Heart right ventricle (tissue), 16 donors: ENCODE measurements around the gene ZDHHC11. TPM values are rescaled to one million over a fixed set of nuclear protein-coding genes. Genes with fewer than 3 reads are reported as not detected.
"Not testable (repeated sequence)": the region's sequence is repeated elsewhere in the genome, so short reads cannot be mapped to it uniquely, and the experiment has no call there.

Experiments used
- ATAC-seq, 8 donors: fragments of 200-7000 bp; cut with Tn5 transposase; one replicate each; pipeline ENCODE4 v1.9.1; 2020; ENCODE audit warnings: mild to moderate bottlenecking in 8 of 8, moderate library complexity in 8 of 8, moderate number of reproducible peaks in 1 of 8
- DNase-seq, 2 donors: peaks; one replicate each; pipeline ENCODE4 v3.0.0-alpha.2; 2020
- H3K27ac ChIP-seq, 10 donors: fragments of 200-600 bp; sonication (generic) in 2 of 10; one replicate each; pipeline versions ENCODE4 v1.5.0 to v1.8.0; 2020 to 2022; ENCODE audit warnings: mild to moderate bottlenecking in 3 of 10
- H3K27me3 ChIP-seq, 7 donors: fragments of 200-600 bp; one replicate each; pipeline ENCODE4 v1.8.0; 2021 to 2022; ENCODE audit warnings: mild to moderate bottlenecking in 2 of 7
- H3K36me3 ChIP-seq, 9 donors: fragments of 200-600 bp; sonication (generic) in 1 of 9; one replicate each; pipeline versions ENCODE4 v1.5.0 to v1.8.0; 2020 to 2022; ENCODE audit warnings: mild to moderate bottlenecking in 2 of 9
- H3K4me1 ChIP-seq, 9 donors: fragments of 200-600 bp; sonication (generic) in 1 of 9; one replicate each; pipeline versions ENCODE4 v1.5.0 to v1.8.0; 2020 to 2022; ENCODE audit warnings: mild to moderate bottlenecking in 4 of 9
- H3K4me3 ChIP-seq, 10 donors: fragments of 200-600 bp; sonication (generic) in 2 of 10; one replicate each; pipeline versions ENCODE4 v1.5.0 to v1.8.0; 2020 to 2022; ENCODE audit warnings: mild to moderate bottlenecking in 7 of 10, moderate library complexity in 2 of 10
- H3K9me3 ChIP-seq, 11 donors: fragments of 200-600 bp in 10 of 11; sonication (generic) in 2 of 11; one replicate each; pipeline versions ENCODE4 v1.5.0 to v1.8.0; 2013 to 2022; ENCODE audit warnings: mild to moderate bottlenecking in 2 of 11, control low read depth in 1 of 11, moderate library complexity in 1 of 11
- CTCF ChIP-seq, 9 donors: fragments of 200-600 bp; sonication (generic) in 2 of 9; IDR thresholded peaks; one replicate each; pipeline versions ENCODE4 v1.5.0 to v1.8.0; 2021 to 2022; ENCODE audit warnings: antibody characterized with exemption in 9 of 9, mild to moderate bottlenecking in 5 of 9, moderate library complexity in 1 of 9
- WGBS, 2 donors: extraction: QIAGEN DNeasy Blood & Tissue Kit; methylation state at CpG; one replicate each; pipeline ENCODE4 v1.1.7; 2013; ENCODE audit warnings: inconsistent platforms in 1 of 2; 5-methylcytosine and 5-hydroxymethylcytosine counted together
- intact Hi-C, 10 donors: fragments of 100-400 bp; cut with DNase I; formaldehyde crosslinking; loops; one replicate each; pipeline versions ENCODE4 v1.11.1 to v1.14.2; 2022
- polyA plus RNA-seq, 2 donors: library from polyadenylated mRNA; stranded (reverse); fragments of 200-250 nt; gene quantifications; one replicate each; pipeline ENCODE4 v1.2.3, GENCODE V29; 2013
- total RNA-seq, 10 donors: library from RNA; stranded (reverse); fragmentation: NEBNext Ultra II Directional in 3 of 10; extraction: Animal tissue kit (Norgen Biotek cat#: 25700) in 3 of 10; gene quantifications; one replicate each; pipeline versions ENCODE4 v1.2.1 to v1.2.4, GENCODE V29; 2021 to 2023
- donor health status: Arrhythmogenic right ventricular cardiomyopathy.
- donor health status: ischemic (EF 13 %, LVEDD 7.1; RV severe dilation, severe dysfunction).
- donor health status: healthy with polysubstance abuse.
- donor health status: DM: no; HTN: yes; CAD: no.
- donor health status: DM: no; HTN: no; CAD: no.
- donor health status: ischemic (EF 25% LVEDD 6.9; RV normal size, moderate dysfunction).
- donor health status: ischemic (EF 25% LVEDD 5.7; RV mildly dilated, moderate dysfunction).
- donor health status: healthy.
- donor health status: DM: yes; HTN: yes; CAD: no.
- donor health status: Ischemic cardiomyopathy.
- donor health status: ischemic (EF 35%, LVEDD 5.7; RV mildly dilated, moderate dysfunction).
- donor health status: nonischemic (EF 11% LVEDD 7.7; RV severe dilation, severe dysfunction).
- donor health status: DM: yes; HTN: yes; CAD: no.
- donor health status: PGD.
- donor health status: ischemic (EF 29% LVEDD 5.4; RV normal size, mild dysfunction).
- donor health status: nonischemic (EF 23%, LVEDD 6.1; RV moderate dilation, normal function).

Gene ZDHHC11
- total and polyA plus RNA-seq, 12 donors = 7.8 to 54.7 (median 21.1) TPM

GRCh38 chr5:752532-753115, 98.2 kb downstream of the ZDHHC11 start:
- not testable (repeated sequence) for H3K9me3 ChIP-seq, H3K27ac ChIP-seq, H3K27me3 ChIP-seq, DNase-seq, ATAC-seq, H3K4me3 ChIP-seq
- intact Hi-C loops = loop anchor here in 4 of 10 donors (10.0 kb wide), 1 partner anchor 92 kb away; no protein-coding TSS in a partner anchor
- peaks cover 5 to 16% (median 12%) of the 10 kb centered on the region in 9 donors for H3K4me1 ChIP-seq
- WGBS, 2 donors = 67 to 70% methylated on average over 11 to 15 of the region's 20 CpGs
- peaks cover 0 to 15% (median 0%) of the 10 kb centered on the region in 9 donors for H3K36me3 ChIP-seq

- not testable (repeated sequence) for H3K4me1 ChIP-seq, H3K4me3 ChIP-seq, H3K27ac ChIP-seq, ATAC-seq, H3K9me3 ChIP-seq, DNase-seq, H3K27me3 ChIP-seq
- WGBS, 2 donors = 95 to 98% methylated on average over 3 to 5 of the region's 8 CpGs
- intact Hi-C loops = loop anchor here in 4 of 10 donors (10.0 kb wide), 1 partner anchor 93 kb away; no protein-coding TSS in a partner anchor
- H3K36me3 ChIP-seq = peaks cover 0 to 19% (median 0%) of the 10 kb centered on the region in 9 donors
Measured at GRCh38 chr5:751992-752391, 98.8 kb downstream of the ZDHHC11 start.

- Histone ChIP-seq H3K4me1 (peaks cover 0 to 7% (median under 1%) of the 10 kb centered on the region in 9 donors), H3K9me3 (no peaks in the 10 kb centered on the region), H3K27ac (no peak overlapping the region), H3K36me3 (peaks cover 0 to 19% (median 0%) of the 10 kb centered on the region in 9 donors), H3K27me3 (no peaks in the 10 kb centered on the region), H3K4me3 (no peak overlapping the region)
- TF ChIP-seq CTCF (IDR thresholded peaks at IDR 0.05) = no peak
- DNase-seq (no peak), ATAC-seq (no peak)
- 76 to 79% methylated on average over 7 of the region's 13 CpGs for WGBS, 2 donors
- intact Hi-C loops = loop anchor here in 4 of 10 donors (10.0 kb wide), 1 partner anchor 93 kb away; no protein-coding TSS in a partner anchor
Measured at GRCh38 chr5:751496-751895, 99.3 kb downstream of the ZDHHC11 start.

GRCh38 chr5:750226-750625, 100.6 kb downstream of the ZDHHC11 start:
- Histone ChIP-seq H3K4me1 (peaks cover 0 to 11% (median 0%) of the 10 kb centered on the region in 9 donors), H3K36me3 (peaks cover 0 to 25% (median 0%) of the 10 kb centered on the region in 9 donors)
- WGBS, 2 donors = 94 to 96% methylated on average over 7 of the region's 19 CpGs
- H3K27ac ChIP-seq, ATAC-seq, DNase-seq, H3K9me3 ChIP-seq, H3K27me3 ChIP-seq, H3K4me3 ChIP-seq: not testable (repeated sequence)
- intact Hi-C loops = loop anchor here in 4 of 10 donors (10.0 kb wide), 1 partner anchor 95 kb away; no protein-coding TSS in a partner anchor

GRCh38 chr5:749101-749670, 101.6 kb downstream of the ZDHHC11 start:
- WGBS, 2 donors = 89% methylated on average over 14 of the region's 14 CpGs
- H3K27ac ChIP-seq = no peak overlapping the region
- DNase-seq (no peak), ATAC-seq (no peak)
- H3K4me3 ChIP-seq = no peak overlapping the region
- no peak for TF ChIP-seq CTCF (IDR thresholded peaks at IDR 0.05)
- peaks cover 0 to 32% (median 0%) of the 10 kb centered on the region in 9 donors for H3K36me3 ChIP-seq
- no peaks in the 10 kb centered on the region for H3K27me3 ChIP-seq
- H3K4me1 ChIP-seq = peaks cover 0 to 11% (median 0%) of the 10 kb centered on the region in 9 donors
- H3K9me3 ChIP-seq = no peaks in the 10 kb centered on the region
- intact Hi-C loops = no loop called here

GRCh38 chr5:748011-748980, 102.5 kb downstream of the ZDHHC11 start:
- H3K27me3 ChIP-seq, intact Hi-C loops, ATAC-seq, H3K4me3 ChIP-seq, DNase-seq, H3K9me3 ChIP-seq, H3K27ac ChIP-seq: not testable (repeated sequence)
- Histone ChIP-seq H3K4me1 (peaks cover 0 to 11% (median 0%) of the 10 kb centered on the region in 9 donors), H3K36me3 (peaks cover 0 to 41% (median 0%) of the 10 kb centered on the region in 9 donors)
- 80 to 84% methylated on average over 17 of the region's 18 CpGs for WGBS, 2 donors

- Histone ChIP-seq H3K36me3 (peaks cover 0 to 49% (median 0%) of the 10 kb centered on the region in 9 donors), H3K4me1 (peaks cover 0 to 11% (median 0%) of the 10 kb centered on the region in 9 donors)
- H3K9me3 ChIP-seq, H3K4me3 ChIP-seq, H3K27me3 ChIP-seq, DNase-seq, H3K27ac ChIP-seq, ATAC-seq: not testable (repeated sequence)
- intact Hi-C loops = loop anchor here in 1 of 10 donors (2.0 kb wide), 1 partner anchor 93 kb away; no protein-coding TSS in a partner anchor
- WGBS, 2 donors = 82 to 84% methylated on average over 3 to 5 of the region's 9 CpGs
Measured at GRCh38 chr5:747303-747844, 103.4 kb downstream of the ZDHHC11 start.
